DND-41 (cell line): Measurements from ENCODE around the gene SAMD4A.

ENCODE experiments used
- CTCF ChIP-seq: IDR thresholded peaks from 2 replicates; pipeline ENCODE4 v1.5.1; 2012; ENCODE audit warnings: borderline replicate concordance, low read length, moderate library complexity, mild to moderate bottlenecking; ENCODE audit not compliant: poor library complexity, severe bottlenecking; ENCODE audit errors: extremely low read depth
- EZH2 ChIP-seq: IDR thresholded peaks from 3 replicates; pipeline ENCODE4 v1.6.1; 2012; ENCODE audit warnings: borderline replicate concordance, low read depth, mild to moderate bottlenecking, moderate library complexity, low read length, inconsistent platforms; ENCODE audit not compliant: severe bottlenecking

DNA sequence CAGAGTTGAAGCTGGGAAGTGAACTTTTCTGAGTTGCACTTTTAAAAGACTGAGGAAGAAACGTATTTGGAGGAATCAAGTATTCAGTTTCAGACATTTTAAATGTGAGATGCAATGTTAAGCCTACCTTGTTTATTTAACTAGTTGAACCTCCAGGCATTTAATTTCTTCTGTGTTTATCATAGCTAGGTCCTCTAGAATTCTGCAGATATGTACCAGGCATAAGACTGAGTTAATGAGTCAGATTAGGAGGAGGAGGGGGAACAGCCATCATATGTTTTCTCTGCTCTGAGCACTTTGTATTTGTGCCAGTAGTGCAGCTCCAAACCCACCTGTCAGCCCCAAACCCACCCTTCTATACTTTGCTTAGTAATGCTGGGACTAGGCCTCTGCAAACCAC lies 16.4 kb upstream of the SAMD4A start:
- TF ChIP-seq CTCF (no peak), EZH2 (no peak)
